Dedifferentiated amniotic fluid mesenchymal stem cell (primary cell): ENCODE results near the gene PRKN.
A peak's percentile ranks its signal among the peaks of the same experiment; 100 is the strongest.

Source experiments
- DNase-seq: peaks from one replicate; pipeline ENCODE4 v3.0.0-alpha.2; 2016; ENCODE audit errors: extremely low spot score

The PRKN gene

GRCh38 chr6:162450358-162450757 lies 277.2 kb downstream of the PRKN start:
- no peak for DNase-seq

GRCh38 chr6:162448294-162448693 lies 279.3 kb downstream of the PRKN start:
- DNase-seq, result no peak

GRCh38 chr6:162443101-162443500 lies 284.5 kb downstream of the PRKN start:
- DNase-seq, result no peak

GRCh38 chr6:162442687-162443086 lies 284.9 kb downstream of the PRKN start:
- no peak for DNase-seq

GRCh38 chr6:162441991-162442390 lies 285.6 kb downstream of the PRKN start:
- no peak for DNase-seq

- DNase-seq, result no peak
These were observed 288.6 kb downstream of the PRKN start for GRCh38 chr6:162438980-162439379.

- DNase-seq, result no peak
These were observed 292.5 kb downstream of the PRKN start for GRCh38 chr6:162435071-162435470.

- DNase-seq, result no peak
These were observed 306.6 kb downstream of the PRKN start for GRCh38 chr6:162421004-162421403.

GRCh38 chr6:162416831-162417537 lies 310.6 kb downstream of the PRKN start:
- DNase-seq, result no peak

- no peak for DNase-seq
These were observed 311.3 kb downstream of the PRKN start for GRCh38 chr6:162416307-162416706.

GRCh38 chr6:162409741-162410691 lies 317.6 kb downstream of the PRKN start:
- no peak for DNase-seq

GRCh38 chr6:162408826-162409535 lies 318.6 kb downstream of the PRKN start:
- DNase-seq, result no peak

GRCh38 chr6:162404951-162405350 lies 322.6 kb downstream of the PRKN start:
- no peak for DNase-seq

- DNase-seq, result no peak
These were observed 324.5 kb downstream of the PRKN start for GRCh38 chr6:162403031-162403430.

- no peak for DNase-seq
These were observed 332.4 kb downstream of the PRKN start for GRCh38 chr6:162395181-162395580.

- peak; percentile 69 for DNase-seq
These were observed 336.4 kb downstream of the PRKN start for GRCh38 chr6:162390961-162391811.

- no peak for DNase-seq
These were observed 338.1 kb downstream of the PRKN start for GRCh38 chr6:162389343-162390085.

- DNase-seq, result no peak
These were observed 339.2 kb downstream of the PRKN start for GRCh38 chr6:162388383-162388777.

GRCh38 chr6:162387718-162388382 lies 339.7 kb downstream of the PRKN start:
- DNase-seq, result no peak

- DNase-seq, result no peak
These were observed 341.6 kb downstream of the PRKN start for GRCh38 chr6:162385980-162386379.
